Superior temporal gyrus (tissue), 1 donor: ENCODE results near the gene ITM2C.
A peak's percentile ranks its signal among the peaks of the same experiment; 100 is the strongest.

ENCODE experiments used
- DNase-seq: peaks from one replicate; pipeline ENCODE4 v3.0.0-alpha.2; 2016; ENCODE audit errors: extremely low spot score

Gene ITM2C

GRCh38 chr2:230873661-230874401 is 9.1 kb downstream of the ITM2C start:
- DNase-seq, result no peak

- DNase-seq, result no peak
These were observed 9.7 kb downstream of the ITM2C start for GRCh38 chr2:230874456-230874855.

- DNase-seq, result no peak
These were observed 10.1 kb downstream of the ITM2C start for GRCh38 chr2:230874876-230875275.

GRCh38 chr2:230875347-230876315 is 10.9 kb downstream of the ITM2C start:
- no peak for DNase-seq

GRCh38 chr2:230877116-230877758 is 12.5 kb downstream of the ITM2C start:
- DNase-seq, result no peak

- DNase-seq, result no peak
These were observed 13.2 kb downstream of the ITM2C start for GRCh38 chr2:230877759-230878598.

GRCh38 chr2:230878599-230879188 is 14.0 kb downstream of the ITM2C start:
- no peak for DNase-seq

GRCh38 chr2:230879271-230879882 is 14.6 kb downstream of the ITM2C start:
- DNase-seq, result no peak

- no peak for DNase-seq
These were observed 15.1 kb downstream of the ITM2C start for GRCh38 chr2:230879891-230880290.

GRCh38 chr2:230881840-230882239 is 17.1 kb downstream of the ITM2C start:
- no peak for DNase-seq

GRCh38 chr2:230885463-230886130 is 20.9 kb downstream of the ITM2C start:
- DNase-seq, result peak; percentile 80

- DNase-seq, result no peak
These were observed 21.5 kb downstream of the ITM2C start for GRCh38 chr2:230886206-230886605.

- no peak for DNase-seq
These were observed 21.9 kb downstream of the ITM2C start for GRCh38 chr2:230886671-230887071.

GRCh38 chr2:230887342-230887741 is 22.6 kb downstream of the ITM2C start:
- no peak for DNase-seq

- no peak for DNase-seq
These were observed 24.2 kb downstream of the ITM2C start for GRCh38 chr2:230888824-230889400.

GRCh38 chr2:230889911-230890601 is 25.3 kb downstream of the ITM2C start:
- DNase-seq, result no peak

- DNase-seq, result no peak
These were observed 25.9 kb downstream of the ITM2C start for GRCh38 chr2:230890646-230891045.

GRCh38 chr2:230891064-230891463 is 26.3 kb downstream of the ITM2C start:
- DNase-seq, result no peak

- DNase-seq, result no peak
These were observed 26.8 kb downstream of the ITM2C start for GRCh38 chr2:230891509-230891908.
